HEK293T (cell line): ENCODE measurements around the gene OPCML.

Source experiments
- CTCF ChIA-PET: fragments of 350-600 bp; formaldehyde crosslinking; extraction: SDS; loops from one replicate; lab custom pipeline; 2021; ENCODE audit warnings: antibody characterized with exemption, inconsistent platforms; lab: Yijun Ruan, JAX
- POLR2A ChIA-PET: fragments of 350-600 bp; formaldehyde crosslinking; extraction: SDS; loops from one replicate; lab custom pipeline; 2020; ENCODE audit warnings: antibody characterized with exemption, inconsistent platforms; lab: Yijun Ruan, JAX
- DNase-seq: peaks from one replicate; pipeline ENCODE4 v3.0.0; 2012; ENCODE audit warnings: mixed read lengths; ENCODE audit errors: extremely low spot score
- ARNT ChIP-seq: fragments of 450-650 bp; IDR thresholded peaks from 2 replicates; pipeline ENCODE4 v1.6.1; 2017; ENCODE audit warnings: mild to moderate bottlenecking
- BHLHE40 ChIP-seq: fragments of 450-650 bp; IDR thresholded peaks from 2 replicates; pipeline ENCODE4 v1.6.1; 2016; ENCODE audit warnings: mild to moderate bottlenecking, moderate library complexity, borderline replicate concordance
- CTBP1 ChIP-seq: fragments of 450-650 bp; IDR thresholded peaks from 2 replicates; pipeline ENCODE4 v1.6.1; 2016; ENCODE audit warnings: borderline replicate concordance
- ELF4 ChIP-seq: fragments of 450-650 bp; IDR thresholded peaks from 2 replicates; pipeline ENCODE4 v1.6.1; 2017; ENCODE audit warnings: antibody characterized with exemption
- FOXA1 ChIP-seq: fragments of 450-650 bp; IDR thresholded peaks from 2 replicates; pipeline ENCODE4 v1.6.1; 2016; ENCODE audit warnings: mild to moderate bottlenecking
- FOXK2 ChIP-seq: fragments of 450-650 bp; IDR thresholded peaks from 2 replicates; pipeline ENCODE4 v1.6.1; 2016; ENCODE audit warnings: mild to moderate bottlenecking
- FOXM1 ChIP-seq: fragments of 450-650 bp; IDR thresholded peaks from 2 replicates; pipeline ENCODE4 v1.6.1; 2017; ENCODE audit warnings: mild to moderate bottlenecking, borderline replicate concordance
- HDGF ChIP-seq: fragments of 450-650 bp; IDR thresholded peaks from 2 replicates; pipeline ENCODE4 v1.6.1; 2017; ENCODE audit warnings: antibody characterized with exemption, borderline replicate concordance
- L3MBTL2 ChIP-seq: fragments of 450-650 bp; conservative IDR thresholded peaks from 2 replicates; pipeline ENCODE4 v1.6.1; 2016; ENCODE audit warnings: mild to moderate bottlenecking
- LEF1 ChIP-seq: fragments of 450-650 bp; IDR thresholded peaks from 2 replicates; pipeline ENCODE4 v1.6.1; 2017; ENCODE audit warnings: mild to moderate bottlenecking, borderline replicate concordance
- NFRKB ChIP-seq: fragments of 450-650 bp; IDR thresholded peaks from 2 replicates; pipeline ENCODE4 v1.6.1; 2016; ENCODE audit warnings: mild to moderate bottlenecking, moderate library complexity
- SP1 ChIP-seq: fragments of 450-650 bp; IDR thresholded peaks from 2 replicates; pipeline ENCODE4 v1.6.1; 2017
- SUZ12 ChIP-seq: fragments of 450-650 bp; IDR thresholded peaks from 2 replicates; pipeline ENCODE4 v1.6.1; 2016; ENCODE audit warnings: mild to moderate bottlenecking
- TARDBP ChIP-seq: fragments of 450-650 bp; IDR thresholded peaks from 2 replicates; pipeline ENCODE4 v1.6.1; 2016
- ZNF384 ChIP-seq: fragments of 450-650 bp; IDR thresholded peaks from 2 replicates; pipeline ENCODE4 v1.6.1; 2016
- TF ChIP-seq, protein P1 (sequence below): fragments of 450-650 bp; IDR thresholded peaks from 2 replicates; pipeline ENCODE4 v1.6.1; 2016

The OPCML gene

DNA sequence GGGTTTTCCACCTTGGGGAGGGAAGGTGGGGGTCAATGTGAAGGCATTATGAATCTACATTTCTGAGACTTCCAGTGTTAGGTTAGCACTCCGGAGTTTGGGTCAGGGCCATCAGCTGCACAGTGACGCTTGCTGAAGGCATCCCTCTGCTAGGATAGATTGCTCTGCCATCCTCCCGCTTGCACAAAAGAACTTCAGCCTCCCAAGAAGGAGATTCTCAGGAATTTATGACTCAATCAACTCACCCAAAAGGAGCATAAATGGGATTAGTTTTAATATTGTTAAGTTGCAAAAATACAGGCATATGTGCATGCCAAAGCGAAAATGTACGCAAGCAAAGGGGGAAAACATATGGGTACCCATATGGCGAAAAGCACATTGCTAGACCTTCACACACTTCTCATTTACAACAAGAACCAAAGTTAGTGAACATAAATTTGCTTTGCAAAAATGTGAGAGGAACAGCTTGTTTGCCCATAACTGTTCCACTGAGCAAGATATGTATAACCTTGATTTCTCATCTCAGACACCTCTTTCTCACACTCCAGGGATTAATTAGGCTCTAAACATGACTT, 1013.0 kb downstream of the OPCML start:
- CTCF ChIA-PET = no interaction called here
- TF ChIP-seq FOXK2 (no peak), FOXA1 (no peak), TARDBP (no peak), LEF1 (no peak), NFRKB (no peak)

DNA sequence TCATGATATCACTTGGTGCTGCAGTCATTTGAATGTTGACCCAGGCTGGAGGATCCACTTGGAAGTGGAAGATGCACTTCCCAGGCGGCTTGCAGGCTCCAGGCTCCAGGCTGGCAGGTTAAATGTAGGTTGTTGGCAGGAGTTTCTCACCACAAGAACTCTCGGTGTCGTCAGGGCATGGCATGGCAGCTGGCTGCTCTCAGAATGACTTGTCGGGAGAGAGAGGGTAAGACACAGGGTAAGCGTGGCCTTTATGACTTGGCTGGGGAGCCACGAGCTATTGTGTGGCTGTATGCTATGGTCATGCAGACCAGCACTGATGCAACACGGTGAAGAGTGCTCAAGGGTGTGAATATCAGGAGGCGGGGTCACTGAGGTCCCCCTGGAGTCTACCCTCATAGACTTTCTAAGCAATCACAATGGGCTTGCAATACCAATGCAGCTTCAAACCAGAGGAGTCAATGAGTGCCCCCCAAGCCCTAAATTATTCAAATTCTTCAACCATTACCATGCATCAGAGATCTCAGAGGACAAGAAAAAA, 1027.7 kb downstream of the OPCML start:
- CTCF ChIA-PET = no interaction called here
- TF ChIP-seq ELF4 (no peak), FOXK2 (no peak), ARNT (no peak), FOXM1 (no peak), LEF1 (no peak), SP1 (no peak), CTBP1 (no peak), TARDBP (no peak), NFRKB (no peak), BHLHE40 (no peak), L3MBTL2 (no peak), HDGF (no peak), ZNF384 (no peak), FOXA1 (no peak)
- TF ChIP-seq, protein P1, sequence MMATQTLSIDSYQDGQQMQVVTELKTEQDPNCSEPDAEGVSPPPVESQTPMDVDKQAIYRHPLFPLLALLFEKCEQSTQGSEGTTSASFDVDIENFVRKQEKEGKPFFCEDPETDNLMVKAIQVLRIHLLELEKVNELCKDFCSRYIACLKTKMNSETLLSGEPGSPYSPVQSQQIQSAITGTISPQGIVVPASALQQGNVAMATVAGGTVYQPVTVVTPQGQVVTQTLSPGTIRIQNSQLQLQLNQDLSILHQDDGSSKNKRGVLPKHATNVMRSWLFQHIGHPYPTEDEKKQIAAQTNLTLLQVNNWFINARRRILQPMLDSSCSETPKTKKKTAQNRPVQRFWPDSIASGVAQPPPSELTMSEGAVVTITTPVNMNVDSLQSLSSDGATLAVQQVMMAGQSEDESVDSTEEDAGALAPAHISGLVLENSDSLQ = no peak
- DNase-seq = no peak
- POLR2A ChIA-PET = no interaction called here

More for the DNA sequence above, 1013.0 kb downstream of the OPCML start:
- POLR2A ChIA-PET = no interaction called here
- no peak for DNase-seq

DNA sequence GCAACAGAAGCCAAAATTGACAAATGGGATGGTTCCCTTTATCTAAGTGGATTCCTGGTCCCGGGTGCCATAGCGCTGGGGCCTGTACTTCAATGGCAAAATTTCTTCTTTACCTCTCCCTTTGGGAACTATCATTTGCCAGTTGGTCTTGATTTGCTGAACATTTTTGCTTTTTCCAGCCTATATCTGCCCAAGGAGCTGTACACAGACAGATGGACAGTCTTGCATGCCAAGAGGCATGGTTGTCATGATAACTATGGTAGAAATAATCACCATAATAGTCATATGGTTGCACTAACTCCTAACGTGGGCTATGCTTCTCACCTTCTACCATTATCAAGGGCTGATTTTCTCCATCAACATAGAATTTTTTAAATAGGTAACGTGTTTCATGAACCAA, 1030.9 kb downstream of the OPCML start:
- DNase-seq = no peak
- no peak for TF ChIP-seq TARDBP
- no peak for TF ChIP-seq BHLHE40
- TF ChIP-seq L3MBTL2 = no peak
- ChIA-PET POLR2A (no interaction called here), CTCF (no interaction called here)

DNA sequence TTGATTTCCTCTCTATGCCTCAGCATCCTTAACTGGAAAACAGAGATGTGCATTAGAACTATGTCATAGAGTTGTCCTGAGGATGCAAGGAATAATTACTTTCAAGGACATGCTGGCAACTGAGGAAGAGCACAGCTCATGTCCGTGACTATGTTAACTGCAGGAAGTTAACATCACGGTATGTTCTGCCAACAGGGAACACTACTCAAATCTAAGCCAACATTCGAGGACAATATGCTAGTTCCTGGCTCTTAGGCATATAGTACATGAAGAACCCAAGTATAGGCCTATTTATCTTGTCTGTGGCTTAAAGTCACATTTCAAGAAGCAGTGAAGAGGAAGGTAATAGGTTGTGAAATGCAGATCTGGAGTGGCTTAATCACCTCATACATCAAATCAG, 1032.6 kb downstream of the OPCML start:
- ChIA-PET CTCF (no interaction called here), POLR2A (no interaction called here)
- DNase-seq = no peak
- TF ChIP-seq FOXA1 (no peak), SP1 (no peak), ARNT (no peak), CTBP1 (no peak), ELF4 (no peak), FOXK2 (no peak), NFRKB (no peak), FOXM1 (no peak), LEF1 (no peak), TARDBP (no peak), HDGF (no peak), BHLHE40 (no peak), ZNF384 (no peak), L3MBTL2 (no peak), SUZ12 (no peak)
- TF ChIP-seq, protein P1 = no peak

DNA sequence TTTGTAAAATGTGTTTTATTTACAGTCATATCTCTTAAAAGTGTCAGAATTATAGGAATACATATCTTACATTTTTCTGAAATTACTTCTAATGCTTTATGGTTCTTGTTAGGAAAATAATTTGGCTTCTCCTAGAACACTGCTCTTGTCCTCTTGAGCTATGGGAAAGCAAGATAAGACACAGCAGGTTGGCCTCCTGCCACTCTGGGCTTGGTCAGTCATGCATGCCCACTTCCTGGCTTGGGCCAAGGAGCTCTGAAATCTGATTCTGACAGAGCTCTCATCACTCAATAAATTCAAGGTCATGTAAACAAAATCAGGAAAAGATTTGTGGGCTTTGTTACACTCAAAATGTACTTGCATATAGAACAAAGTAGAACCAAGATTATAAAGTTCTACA, 1036.0 kb downstream of the OPCML start:
- POLR2A ChIA-PET = no interaction called here
- no peak for DNase-seq
- CTCF ChIA-PET = no interaction called here
- TF ChIP-seq, protein P1 = no peak
- no peak for TF ChIP-seq BHLHE40
- TF ChIP-seq L3MBTL2 = no peak
- no peak for TF ChIP-seq FOXK2
- no peak for TF ChIP-seq SUZ12
- no peak for TF ChIP-seq ELF4
- no peak for TF ChIP-seq SP1
- TF ChIP-seq ZNF384 = no peak
- no peak for TF ChIP-seq NFRKB
- no peak for TF ChIP-seq TARDBP
- TF ChIP-seq FOXM1 = no peak
- TF ChIP-seq HDGF = no peak
- no peak for TF ChIP-seq CTBP1
- no peak for TF ChIP-seq ARNT
- no peak for TF ChIP-seq FOXA1
- no peak for TF ChIP-seq LEF1

DNA sequence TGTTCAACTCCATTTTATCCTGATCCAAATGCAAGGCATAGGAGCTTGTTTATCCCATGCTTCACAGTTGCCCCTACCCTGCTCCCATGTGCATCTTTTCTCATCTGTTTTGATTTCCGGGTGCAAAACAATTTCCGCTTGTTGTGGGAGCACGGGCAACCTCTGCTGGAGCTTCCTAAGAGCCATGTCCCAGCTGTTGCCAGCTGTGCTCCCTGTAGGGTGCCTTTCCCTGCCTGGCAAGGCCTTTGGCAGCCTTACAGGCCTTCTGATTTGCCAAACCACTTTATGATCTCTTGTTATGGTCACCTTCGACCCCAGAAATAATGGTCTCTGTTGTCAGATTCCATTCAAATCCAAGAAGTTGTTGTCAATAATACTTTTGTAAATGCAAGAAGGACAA, 1038.5 kb downstream of the OPCML start:
- TF ChIP-seq LEF1 = no peak
- no peak for TF ChIP-seq FOXA1
- TF ChIP-seq, protein P1 = no peak
- no peak for TF ChIP-seq CTBP1
- TF ChIP-seq SUZ12 = no peak
- no peak for TF ChIP-seq HDGF
- no peak for TF ChIP-seq ELF4
- TF ChIP-seq ZNF384 = no peak
- TF ChIP-seq NFRKB = no peak
- TF ChIP-seq BHLHE40 = no peak
- TF ChIP-seq L3MBTL2 = no peak
- no peak for TF ChIP-seq ARNT
- no peak for TF ChIP-seq SP1
- TF ChIP-seq TARDBP = no peak
- no peak for TF ChIP-seq FOXK2
- no peak for TF ChIP-seq FOXM1
- no peak for DNase-seq
- ChIA-PET CTCF (no interaction called here), POLR2A (no interaction called here)
